Thoracic aorta (tissue), 2 donors: ENCODE data around the gene ZDHHC13. TPM values are rescaled to one million over a fixed set of nuclear protein-coding genes. Genes with fewer than 3 reads are reported as not detected.

Experiments used
- ATAC-seq: fragments of 150-250 bp; one replicate; pipeline ENCODE4 v1.8.0; 2017; ENCODE audit warnings: low read depth; ENCODE audit not compliant: insufficient number of reproducible peaks, low FRiP score
- DNase-seq: peaks from one replicate; pipeline ENCODE4 v3.0.0-alpha.2; 2020; ENCODE audit warnings: low spot score
- H3K27ac ChIP-seq, 2 donors: fragments of 200-600 bp; sonication (generic); 1 replicate in 1 of 2; 2 replicates in 1 of 2; pipeline ENCODE4 v1.5.1; 2016; ENCODE audit warnings: mild to moderate bottlenecking in 2 of 2, moderate library complexity in 2 of 2
- H3K27me3 ChIP-seq: fragments of 200-600 bp; sonication (generic); replicated peaks from 2 replicates; pipeline ENCODE4 v1.6.0; 2016; ENCODE audit warnings: mild to moderate bottlenecking; ENCODE audit not compliant: insufficient read depth
- H3K36me3 ChIP-seq: fragments of 200-600 bp; sonication (generic); one replicate; pipeline ENCODE4 v1.5.1; 2016
- H3K4me1 ChIP-seq, 2 donors: fragments of 200-600 bp; sonication (generic); 1 replicate in 1 of 2; 2 replicates in 1 of 2; pipeline versions ENCODE4 v1.5.1 to v1.6.0; 2016; ENCODE audit warnings: low read depth in 2 of 2, mild to moderate bottlenecking in 1 of 2; ENCODE audit not compliant: control insufficient read depth in 1 of 2
- H3K4me3 ChIP-seq: fragments of 200-600 bp; sonication (generic); 2 replicates; pipeline ENCODE4 v1.5.1; 2016; ENCODE audit warnings: mild to moderate bottlenecking
- H3K9me3 ChIP-seq: fragments of 200-600 bp; sonication (generic); 2 replicates; pipeline ENCODE4 v1.5.1; 2016
- CTCF ChIP-seq: fragments of 200-600 bp; sonication (generic); IDR thresholded peaks from one replicate; pipeline ENCODE4 v1.5.1; 2019; ENCODE audit warnings: antibody characterized with exemption
- total RNA-seq, 2 donors: library from RNA; depleted of rRNA; stranded (reverse); fragments of >200 nt; gene quantifications; one replicate each; pipeline versions ENCODE4 v1.1.0 to v1.2.3, GENCODE V29; 2016

Gene ZDHHC13
- total RNA-seq, 2 donors from 2014 or later = 11.9 to 12.6 TPM

GRCh38 chr11:19204836-19205235, 87.9 kb downstream of the ZDHHC13 start:
- H3K36me3 ChIP-seq = no peaks in the 10 kb centered on the region
- H3K4me3 ChIP-seq = no peak overlapping the region
- no peak for TF ChIP-seq CTCF
- H3K9me3 ChIP-seq = no peaks in the 10 kb centered on the region
- H3K27me3 ChIP-seq = no peaks in the 10 kb centered on the region
- no peak for DNase-seq
- ATAC-seq = no peak
- H3K27ac ChIP-seq = no peak overlapping the region
- no peaks in the 10 kb centered on the region for H3K4me1 ChIP-seq

- DNase-seq (no peak), ATAC-seq (no peak)
- H3K27ac ChIP-seq = no peak overlapping the region
Measured at GRCh38 chr11:19208181-19208580, 91.2 kb downstream of the ZDHHC13 start.

GRCh38 chr11:19208959-19209546, 92.1 kb downstream of the ZDHHC13 start:
- no peak for ATAC-seq

More at GRCh38 chr11:19208181-19208580, 91.2 kb downstream of the ZDHHC13 start:
- TF ChIP-seq CTCF = no peak
- no peaks in the 10 kb centered on the region for H3K4me1 ChIP-seq
- no peaks in the 10 kb centered on the region for H3K9me3 ChIP-seq
- no peaks in the 10 kb centered on the region for H3K27me3 ChIP-seq
- no peak overlapping the region for H3K4me3 ChIP-seq
- no peaks in the 10 kb centered on the region for H3K36me3 ChIP-seq

GRCh38 chr11:19209617-19210370, 92.8 kb downstream of the ZDHHC13 start:
- ATAC-seq = no peak
- no peaks in the 10 kb centered on the region for H3K9me3 ChIP-seq
- no peak for TF ChIP-seq CTCF
- H3K4me1 ChIP-seq = no peaks in the 10 kb centered on the region
- H3K27me3 ChIP-seq = no peaks in the 10 kb centered on the region
- DNase-seq = no peak
- H3K27ac ChIP-seq = no peak overlapping the region
- H3K36me3 ChIP-seq = no peaks in the 10 kb centered on the region
- H3K4me3 ChIP-seq = no peak overlapping the region

More at GRCh38 chr11:19208959-19209546, 92.1 kb downstream of the ZDHHC13 start:
- no peak for TF ChIP-seq CTCF
- no peaks in the 10 kb centered on the region for H3K9me3 ChIP-seq
- no peaks in the 10 kb centered on the region for H3K36me3 ChIP-seq
- H3K27me3 ChIP-seq = no peaks in the 10 kb centered on the region
- H3K4me1 ChIP-seq = no peaks in the 10 kb centered on the region
- no peak for DNase-seq
- no peak overlapping the region for H3K27ac ChIP-seq
- H3K4me3 ChIP-seq = no peak overlapping the region

GRCh38 chr11:19216021-19216420, 99.1 kb downstream of the ZDHHC13 start:
- Histone ChIP-seq H3K9me3 (no peaks in the 10 kb centered on the region), H3K36me3 (no peaks in the 10 kb centered on the region), H3K27me3 (no peaks in the 10 kb centered on the region), H3K27ac (no peak overlapping the region), H3K4me3 (no peak overlapping the region), H3K4me1 (no peaks in the 10 kb centered on the region)
- ATAC-seq (no peak), DNase-seq (no peak)
- TF ChIP-seq CTCF = no peak
